Endodermal cell (in vitro differentiated cells): ENCODE measurements around the gene RSU1. TPM values are rescaled to one million over a fixed set of nuclear protein-coding genes. Genes with fewer than 3 reads are reported as not detected.
A peak's percentile ranks its signal among the peaks of the same experiment; 100 is the strongest.

Experiments
- DNase-seq: peaks from one replicate; pipeline ENCODE4 v3.0.0-alpha.2; 2017
- H3K27ac ChIP-seq: 2 replicates; pipeline ENCODE4 v1.5.1; 2013; ENCODE audit warnings: mild to moderate bottlenecking, low read depth, low read length, moderate library complexity
- H3K27me3 ChIP-seq: 2 replicates; pipeline ENCODE4 v1.6.1; 2013; ENCODE audit warnings: mild to moderate bottlenecking, low read length, moderate library complexity; ENCODE audit not compliant: insufficient read depth, control insufficient read depth, poor library complexity, severe bottlenecking
- H3K36me3 ChIP-seq: 2 replicates; pipeline ENCODE4 v1.7.0; 2013; ENCODE audit warnings: mild to moderate bottlenecking, low read length, moderate library complexity; ENCODE audit not compliant: control insufficient read depth, insufficient read depth
- H3K4me1 ChIP-seq: one replicate; pipeline ENCODE4 v1.7.0; 2013; ENCODE audit warnings: low read length; ENCODE audit not compliant: control insufficient read depth, insufficient read depth
- H3K4me3 ChIP-seq: 2 replicates; pipeline ENCODE4 v1.5.1; 2013; ENCODE audit warnings: mild to moderate bottlenecking, low read length, moderate library complexity
- H3K9ac ChIP-seq: 2 replicates; pipeline ENCODE4 v1.6.1; 2013; ENCODE audit warnings: mild to moderate bottlenecking, low read length, moderate library complexity; ENCODE audit not compliant: poor library complexity, severe bottlenecking; ENCODE audit errors: extremely low read depth
- H3K9me3 ChIP-seq: 2 replicates; pipeline ENCODE4 v1.6.1; 2013; ENCODE audit warnings: mild to moderate bottlenecking, low read length, moderate library complexity; ENCODE audit not compliant: control insufficient read depth
- H3K27ac Mint-ChIP-seq: 2 replicates; pipeline ENCODE4 v1.8.0; 2020; ENCODE audit warnings: mixed read lengths
- H3K27me3 Mint-ChIP-seq: 2 replicates; pipeline ENCODE4 v1.8.0; 2021; ENCODE audit warnings: mild to moderate bottlenecking, mixed read lengths; ENCODE audit not compliant: insufficient read depth
- H3K36me3 Mint-ChIP-seq: 2 replicates; pipeline ENCODE4 v1.8.0; 2020; ENCODE audit warnings: low read depth, mixed read lengths
- H3K4me1 Mint-ChIP-seq: 2 replicates; pipeline ENCODE4 v1.8.0; 2020; ENCODE audit warnings: mixed read lengths
- H3K4me3 Mint-ChIP-seq: 2 replicates; pipeline ENCODE4 v1.8.0; 2020; ENCODE audit warnings: mild to moderate bottlenecking, moderate library complexity, mixed read lengths
- H3K9me3 Mint-ChIP-seq: 2 replicates; pipeline ENCODE4 v1.8.0; 2020; ENCODE audit warnings: mild to moderate bottlenecking, mixed read lengths
- CTCF ChIP-seq: fragments of 200-600 bp; sonication (generic); conservative IDR thresholded peaks from 2 replicates; pipeline ENCODE4 v1.5.0; 2021; ENCODE audit warnings: antibody characterized with exemption, mild to moderate bottlenecking
- WGBS, 2 experiments: methylation state at CpG; one replicate each; pipeline versions ENCODE4 v1.1.5 to v1.1.7; 2013; ENCODE audit warnings: missing lambda C conversion rate in 2 of 2, mixed read lengths in 1 of 2; ENCODE audit not compliant: insufficient coverage in 1 of 2, insufficient read length in 1 of 2; 5-methylcytosine and 5-hydroxymethylcytosine counted together
- total RNA-seq, 2 donors: library from RNA; stranded (reverse); fragmentation: NEBNext Ultra II Directional in 1 of 2; extraction: Animal tissue kit (Norgen Biotek cat#: 25700) in 1 of 2; gene quantifications; 2 replicates in 1 of 2; 3 replicates in 1 of 2; pipeline ENCODE4 v1.2.1, GENCODE V29; 2021

The RSU1 gene
- total RNA-seq, 2 donors from 2014 or later, result 39.5 to 46.4 TPM

- H3K4me3 Mint-ChIP-seq, result no peak overlapping the region
- no peak for DNase-seq
- no peaks in the 10 kb centered on the region for H3K9me3 ChIP-seq
- H3K27me3 Mint-ChIP-seq, result no peaks in the 10 kb centered on the region
- no peaks in the 10 kb centered on the region for H3K4me1 Mint-ChIP-seq
- H3K9me3 Mint-ChIP-seq, result no peaks in the 10 kb centered on the region
- no peak overlapping the region for H3K27ac Mint-ChIP-seq
- H3K27ac ChIP-seq, result no peak overlapping the region
- H3K36me3 ChIP-seq, result peaks cover 16% of the 10 kb centered on the region
- WGBS, 2 experiments, result 94 to 98% methylated on average over 8 of the region's 8 CpGs
- H3K9ac ChIP-seq, result no peak overlapping the region
- TF ChIP-seq CTCF, result no peak
- no peak overlapping the region for H3K4me3 ChIP-seq
- no peaks in the 10 kb centered on the region for H3K4me1 ChIP-seq
- no peaks in the 10 kb centered on the region for H3K27me3 ChIP-seq
- H3K36me3 Mint-ChIP-seq, result peaks cover 28% of the 10 kb centered on the region
Observed at GRCh38 chr10:16751244-16751643, 66.0 kb downstream of the RSU1 start.

- no peaks in the 10 kb centered on the region for H3K9me3 Mint-ChIP-seq
- no peaks in the 10 kb centered on the region for H3K4me1 ChIP-seq
- H3K9me3 ChIP-seq, result no peaks in the 10 kb centered on the region
- no peak overlapping the region for H3K9ac ChIP-seq
- peaks cover 16% of the 10 kb centered on the region for H3K36me3 ChIP-seq
- TF ChIP-seq CTCF, result no peak
- H3K4me3 ChIP-seq, result no peak overlapping the region
- H3K27ac ChIP-seq, result no peak overlapping the region
- no peak overlapping the region for H3K4me3 Mint-ChIP-seq
- DNase-seq, result no peak
- H3K4me1 Mint-ChIP-seq, result peaks cover under 1% of the 10 kb centered on the region
- 90% methylated on average over 3 of the region's 3 CpGs; no CpG with 5 or more reads in 1 of the 2 experiments for WGBS, 2 experiments
- no peaks in the 10 kb centered on the region for H3K27me3 ChIP-seq
- no peak overlapping the region for H3K27ac Mint-ChIP-seq
- H3K27me3 Mint-ChIP-seq, result no peaks in the 10 kb centered on the region
- peaks cover 28% of the 10 kb centered on the region for H3K36me3 Mint-ChIP-seq
Observed at GRCh38 chr10:16750461-16750860, 66.8 kb downstream of the RSU1 start.

GRCh38 chr10:16748749-16749148, 68.5 kb downstream of the RSU1 start:
- H3K27ac ChIP-seq, result no peak overlapping the region
- TF ChIP-seq CTCF, result no peak
- peaks cover 28% of the 10 kb centered on the region for H3K36me3 Mint-ChIP-seq
- H3K9me3 ChIP-seq, result no peaks in the 10 kb centered on the region
- no peaks in the 10 kb centered on the region for H3K9me3 Mint-ChIP-seq
- peaks cover 16% of the 10 kb centered on the region for H3K36me3 ChIP-seq
- no peak for DNase-seq
- H3K4me1 ChIP-seq, result no peaks in the 10 kb centered on the region
- H3K9ac ChIP-seq, result no peak overlapping the region
- WGBS, 2 experiments, result 95 to 97% methylated on average over 5 to 6 of the region's 7 CpGs
- H3K4me1 Mint-ChIP-seq, result peaks cover 9% of the 10 kb centered on the region
- H3K27me3 Mint-ChIP-seq, result no peaks in the 10 kb centered on the region
- H3K4me3 Mint-ChIP-seq, result no peak overlapping the region
- no peak overlapping the region for H3K4me3 ChIP-seq
- H3K27me3 ChIP-seq, result no peaks in the 10 kb centered on the region
- peak overlapping the region; percentile 5 for H3K27ac Mint-ChIP-seq
